ENCODE measurements around the gene HMGB3. TPM values are rescaled to one million over a fixed set of nuclear protein-coding genes. Genes with fewer than 3 reads are reported as not detected.

The HMGB3 gene
- 108 and 130 TPM in 2 replicates for total RNA-seq (ENCODE audit: low replicate concordance)
- long read RNA-seq, transcript HMGB3-201 (5 exons, 3,560 nt): major isoform, 240 of 273 reads
- long read RNA-seq, partial matches to known transcripts: 27 of 273 reads
- long read RNA-seq, other reads (novel, unspliced or antisense): 5 of 273 reads

- Mint-ChIP-seq H3K27ac (peak within 1 kb of the TSS; percentile 76), H3K27me3 (peaks cover 6% of the 10 kb centered on the region), H3K4me1 (ENCODE audit: unreplicated experiment) (peaks cover 4% of the 10 kb centered on the region), H3K9me3 (no peaks in the 10 kb centered on the region), H3K36me3 (peaks cover 13% of the 10 kb centered on the region), H3K4me3 (peak within 1 kb of the TSS; percentile 84)
- TF ChIP-seq CTCF (conservative IDR thresholded peaks at IDR 0.05): no peak
- DNase-seq (ENCODE audit: extremely low spot score, unreplicated experiment): peak; percentile 91
These were observed at the start of gene HMGB3 for GRCh38 chrX:150982788-150983520. TSS of gene HMGB3 (plus strand) at chrX:150983335. CDS start at chrX:150985600, 2,265 bp downstream.

DNA sequence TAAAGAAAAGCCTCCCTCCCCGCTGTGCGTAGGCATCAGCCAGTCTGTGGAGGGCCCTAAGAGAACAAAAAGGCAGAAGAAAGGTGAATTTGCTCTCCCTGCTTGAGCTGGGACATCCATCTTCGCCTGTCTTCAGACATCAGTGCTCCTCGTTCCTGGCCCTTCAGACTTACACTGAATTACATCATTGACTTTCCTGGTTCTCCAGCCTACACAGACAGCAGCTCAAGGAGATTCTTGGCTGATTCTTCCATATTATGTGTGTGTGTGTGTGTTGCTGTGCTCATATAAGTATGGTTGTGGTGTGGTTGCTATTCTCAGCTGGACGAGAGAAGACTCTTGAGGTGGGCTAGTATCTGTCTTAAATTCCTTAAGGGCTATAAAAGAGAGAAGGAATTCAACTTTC, 49.2 kb upstream of the HMGB3 start:
- Mint-ChIP-seq H3K4me3 (no peak overlapping the region), H3K9me3 (peaks cover 6% of the 10 kb centered on the region), H3K27me3 (peaks cover 4% of the 10 kb centered on the region), H3K27ac (peak overlapping the region; percentile 30), H3K4me1 (ENCODE audit: unreplicated experiment) (no peaks in the 10 kb centered on the region), H3K36me3 (no peaks in the 10 kb centered on the region)
- no peak for TF ChIP-seq CTCF (conservative IDR thresholded peaks at IDR 0.05)
- no peak for DNase-seq (ENCODE audit: extremely low spot score, unreplicated experiment)

GRCh38 chrX:150934453-150934852, 48.7 kb upstream of the HMGB3 start:
- Mint-ChIP-seq H3K4me1 (ENCODE audit: unreplicated experiment) (no peaks in the 10 kb centered on the region), H3K36me3 (no peaks in the 10 kb centered on the region), H3K27me3 (peaks cover 4% of the 10 kb centered on the region), H3K4me3 (no peak overlapping the region), H3K27ac (peak overlapping the region; percentile 30), H3K9me3 (peaks cover 6% of the 10 kb centered on the region)
- TF ChIP-seq CTCF (conservative IDR thresholded peaks at IDR 0.05): no peak
- DNase-seq (ENCODE audit: extremely low spot score, unreplicated experiment): no peak

GRCh38 chrX:150935467-150935866, 47.7 kb upstream of the HMGB3 start:
- Mint-ChIP-seq H3K4me1 (ENCODE audit: unreplicated experiment) (no peaks in the 10 kb centered on the region), H3K27me3 (peaks cover 4% of the 10 kb centered on the region), H3K9me3 (peaks cover 6% of the 10 kb centered on the region), H3K36me3 (no peaks in the 10 kb centered on the region), H3K4me3 (no peak overlapping the region), H3K27ac (no peak overlapping the region)
- no peak for TF ChIP-seq CTCF (conservative IDR thresholded peaks at IDR 0.05)
- DNase-seq (ENCODE audit: extremely low spot score, unreplicated experiment): no peak

DNA sequence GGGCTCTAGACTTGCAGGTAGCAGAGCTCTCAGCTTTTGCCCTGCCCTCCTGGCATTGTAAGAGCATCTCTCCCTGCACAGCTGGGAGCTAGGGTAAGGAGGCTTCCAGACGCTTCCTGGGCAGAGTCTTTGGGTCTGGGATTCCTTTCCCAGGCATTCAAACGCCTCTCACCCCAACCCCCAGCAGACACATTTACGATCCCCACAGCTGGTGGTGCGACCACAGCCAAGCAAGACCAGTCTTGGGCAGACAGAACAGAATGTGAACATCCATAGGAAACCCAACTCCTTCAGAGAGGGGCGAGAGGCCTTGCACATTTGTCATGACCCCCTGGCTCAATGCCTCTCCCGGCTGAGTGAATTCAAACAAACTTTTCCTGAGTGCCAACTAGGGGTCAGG, 46.6 kb upstream of the HMGB3 start:
- Mint-ChIP-seq H3K27ac (no peak overlapping the region), H3K4me3 (no peak overlapping the region), H3K9me3 (peaks cover 6% of the 10 kb centered on the region), H3K27me3 (peaks cover 4% of the 10 kb centered on the region), H3K4me1 (ENCODE audit: unreplicated experiment) (no peaks in the 10 kb centered on the region), H3K36me3 (no peaks in the 10 kb centered on the region)
- TF ChIP-seq CTCF (conservative IDR thresholded peaks at IDR 0.05): no peak
- DNase-seq (ENCODE audit: extremely low spot score, unreplicated experiment): no peak

All from type B pancreatic cell (in vitro differentiated cells).